Hepatocyte (in vitro differentiated cells): Measurements from ENCODE around the gene SAXO2. TPM values are rescaled to one million over a fixed set of nuclear protein-coding genes. Genes with fewer than 3 reads are reported as not detected.
"Not testable (repeated sequence)": the region's sequence is repeated elsewhere in the genome, so short reads cannot be mapped to it uniquely, and the experiment has no call there.

ENCODE experiments used
- DNase-seq: peaks from one replicate; pipeline ENCODE4 v3.0.0-alpha.2; 2016; ENCODE audit warnings: low spot score
- H2AFZ ChIP-seq: fragments of 200-600 bp; sonication (generic); 2 replicates; pipeline ENCODE4 v1.6.0; 2016; ENCODE audit warnings: antibody characterized with exemption, mild to moderate bottlenecking
- H3K27ac ChIP-seq: fragments of 200-600 bp; sonication (generic); 2 replicates; pipeline ENCODE4 v1.5.1; 2016; ENCODE audit warnings: mild to moderate bottlenecking
- H3K27me3 ChIP-seq: fragments of 200-600 bp; sonication (generic); 2 replicates; pipeline ENCODE4 v1.6.1; 2016
- H3K36me3 ChIP-seq: fragments of 200-600 bp; sonication (generic); replicated peaks from 2 replicates; pipeline ENCODE4 v1.5.1; 2016; ENCODE audit warnings: low read depth; ENCODE audit not compliant: insufficient read depth
- H3K4me1 ChIP-seq: fragments of 200-600 bp; sonication (generic); 2 replicates; pipeline ENCODE4 v1.5.1; 2016; ENCODE audit warnings: mild to moderate bottlenecking, moderate library complexity; ENCODE audit not compliant: insufficient read depth
- H3K4me2 ChIP-seq: fragments of 200-600 bp; sonication (generic); 2 replicates; pipeline ENCODE4 v1.6.0; 2016
- H3K4me3 ChIP-seq: fragments of 200-600 bp; sonication (generic); 2 replicates; pipeline ENCODE4 v1.5.1; 2016; ENCODE audit warnings: mild to moderate bottlenecking
- H3K79me2 ChIP-seq: fragments of 200-600 bp; sonication (generic); 2 replicates; pipeline ENCODE4 v1.6.0; 2017; ENCODE audit warnings: mild to moderate bottlenecking
- H3K9me2 ChIP-seq: fragments of 200-600 bp; sonication (generic); replicated peaks from 2 replicates; pipeline ENCODE4 v1.6.0; 2017; ENCODE audit warnings: mild to moderate bottlenecking; ENCODE audit not compliant: insufficient read depth
- H3K9me3 ChIP-seq: fragments of 200-600 bp; sonication (generic); 2 replicates; pipeline ENCODE4 v1.5.1; 2016; ENCODE audit warnings: low read depth, mild to moderate bottlenecking
- H4K20me1 ChIP-seq: fragments of 200-600 bp; sonication (generic); 2 replicates; pipeline ENCODE4 v1.6.0; 2016; ENCODE audit warnings: mild to moderate bottlenecking; ENCODE audit not compliant: insufficient read depth, poor library complexity, severe bottlenecking
- WGBS: methylation state at CpG from one replicate; pipeline ENCODE4 v1.1.6; 2016; ENCODE audit warnings: low lambda C conversion rate; ENCODE audit errors: missing lambda C conversion rate; 5-methylcytosine and 5-hydroxymethylcytosine counted together
- polyA plus RNA-seq: library from polyadenylated mRNA; unstranded; fragments of >200 nt; fragmentation: Nextera tagmentation; extraction: Ambion mirVana; gene quantifications from 2 replicates; pipeline ENCODE4 v1.2.1, GENCODE V29; 2016
- total RNA-seq: library from RNA; depleted of rRNA; stranded (reverse); fragments of >200 nt; gene quantifications from 2 replicates; pipeline ENCODE4 v1.2.3, GENCODE V29; 2014

Gene SAXO2
- total and polyA plus RNA-seq, 2 experiments from 2014 or later = 2.0 to 2.3 TPM

GRCh38 chr15:82322488-82322887 lies 59.9 kb downstream of the SAXO2 start:
- not testable (repeated sequence) for H2AFZ ChIP-seq, H3K27ac ChIP-seq, H3K36me3 ChIP-seq, H3K9me3 ChIP-seq, H3K27me3 ChIP-seq, H3K4me2 ChIP-seq, H3K4me1 ChIP-seq, H3K4me3 ChIP-seq, H3K9me2 ChIP-seq, DNase-seq, H3K79me2 ChIP-seq, H4K20me1 ChIP-seq
- no CpG with 5 or more reads among the region's 10 CpGs for WGBS

DNA sequence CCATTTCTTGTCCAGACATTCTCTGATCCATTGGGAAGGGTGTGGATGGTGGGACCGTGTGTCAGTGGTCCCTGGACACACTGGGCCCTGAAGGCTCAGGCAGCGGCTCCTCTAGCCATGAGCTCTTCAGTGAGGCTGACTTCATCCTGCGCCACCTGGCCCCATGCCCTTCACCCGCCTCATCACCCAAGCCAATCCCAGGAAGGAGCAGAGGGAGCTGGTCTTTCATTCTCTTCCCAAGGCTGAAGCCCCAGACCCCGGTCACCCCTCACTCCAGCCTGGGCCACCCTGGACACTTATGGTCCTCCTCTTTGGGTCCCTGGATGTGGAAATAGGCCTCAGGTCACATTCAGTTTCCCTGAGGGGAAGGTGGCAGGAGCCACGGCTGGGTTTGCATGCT lies 62.2 kb downstream of the SAXO2 start:
- WGBS = 92% methylated on average over 6 of the region's 6 CpGs
- not testable (repeated sequence) for H3K27ac ChIP-seq, H3K4me3 ChIP-seq, H3K4me2 ChIP-seq, H2AFZ ChIP-seq, H3K79me2 ChIP-seq, H4K20me1 ChIP-seq, DNase-seq, H3K9me3 ChIP-seq, H3K9me2 ChIP-seq, H3K4me1 ChIP-seq, H3K27me3 ChIP-seq, H3K36me3 ChIP-seq

GRCh38 chr15:82325646-82326045 lies 63.0 kb downstream of the SAXO2 start:
- not testable (repeated sequence) for H3K4me3 ChIP-seq, H3K4me1 ChIP-seq, H3K9me3 ChIP-seq, H3K27me3 ChIP-seq, H3K27ac ChIP-seq, H4K20me1 ChIP-seq, H3K79me2 ChIP-seq, H3K9me2 ChIP-seq, DNase-seq, H3K4me2 ChIP-seq, H2AFZ ChIP-seq, H3K36me3 ChIP-seq
- WGBS = 92% methylated on average over 1 of the region's 10 CpGs

GRCh38 chr15:82326896-82327295 lies 64.3 kb downstream of the SAXO2 start:
- H3K27me3 ChIP-seq, H2AFZ ChIP-seq, H3K9me2 ChIP-seq, H3K4me2 ChIP-seq, H3K4me3 ChIP-seq, DNase-seq, H3K9me3 ChIP-seq, H4K20me1 ChIP-seq, H3K36me3 ChIP-seq, H3K4me1 ChIP-seq, H3K27ac ChIP-seq, H3K79me2 ChIP-seq: not testable (repeated sequence)
- WGBS = 90% methylated on average over 23 of the region's 23 CpGs

- H3K4me3 ChIP-seq, H3K27ac ChIP-seq, H2AFZ ChIP-seq, H3K9me3 ChIP-seq, DNase-seq, H3K4me2 ChIP-seq, H3K4me1 ChIP-seq, H3K27me3 ChIP-seq, H3K36me3 ChIP-seq, H3K79me2 ChIP-seq, H3K9me2 ChIP-seq, H4K20me1 ChIP-seq: not testable (repeated sequence)
- WGBS = no CpG with 5 or more reads among the region's 10 CpGs
Measured at GRCh38 chr15:82327372-82327771, 64.8 kb downstream of the SAXO2 start.

DNA sequence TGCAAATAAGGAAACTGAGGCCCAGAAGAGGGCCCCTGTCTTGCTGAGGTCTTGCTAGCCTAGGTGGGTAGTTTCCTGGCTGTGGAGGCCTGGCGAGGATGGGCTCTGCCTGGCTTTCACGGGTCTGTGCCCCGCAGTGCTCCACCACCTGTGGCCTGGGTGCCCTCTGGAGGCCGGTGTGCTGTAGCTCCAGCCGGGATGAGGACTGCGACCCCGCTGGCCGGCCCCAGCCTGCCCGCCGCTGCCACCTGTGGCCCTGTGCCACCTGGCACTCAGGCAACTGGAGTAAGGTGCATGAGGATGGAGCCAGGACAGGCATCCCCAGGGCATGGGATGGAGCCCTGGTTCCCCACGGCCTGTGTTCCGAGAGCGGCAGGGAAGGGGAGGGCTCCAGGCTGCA lies 66.4 kb downstream of the SAXO2 start:
- not testable (repeated sequence) for H2AFZ ChIP-seq, H3K4me1 ChIP-seq, DNase-seq, H4K20me1 ChIP-seq, H3K79me2 ChIP-seq, H3K4me3 ChIP-seq, H3K9me2 ChIP-seq, H3K36me3 ChIP-seq, H3K27me3 ChIP-seq, H3K4me2 ChIP-seq, H3K9me3 ChIP-seq, H3K27ac ChIP-seq
- no CpG with 5 or more reads among the region's 13 CpGs for WGBS

DNA sequence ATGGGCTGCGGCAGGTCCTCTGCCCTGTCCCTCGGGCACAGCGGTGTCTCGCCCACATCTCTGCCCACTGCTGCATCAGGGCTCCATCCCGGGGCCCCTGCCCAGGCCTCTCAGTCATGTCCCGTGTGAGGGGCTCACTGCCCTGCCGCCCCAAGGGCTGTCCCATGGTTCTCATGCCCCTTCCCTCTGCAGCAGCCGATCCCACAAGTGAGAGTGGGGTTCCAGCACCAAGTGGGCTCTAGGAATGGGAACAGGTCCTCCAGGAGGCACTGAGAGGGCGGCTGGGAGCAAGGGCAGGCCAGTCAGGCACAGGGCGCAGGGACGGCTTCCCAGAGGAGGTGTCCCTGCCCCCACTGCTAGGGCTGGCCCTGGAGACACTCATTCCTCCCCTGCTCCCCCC lies 68.3 kb downstream of the SAXO2 start:
- H3K36me3 ChIP-seq, H3K9me2 ChIP-seq, H3K4me3 ChIP-seq, H4K20me1 ChIP-seq, H3K4me1 ChIP-seq, H3K27me3 ChIP-seq, DNase-seq, H2AFZ ChIP-seq, H3K27ac ChIP-seq, H3K4me2 ChIP-seq, H3K9me3 ChIP-seq, H3K79me2 ChIP-seq: not testable (repeated sequence)
- WGBS = 100% methylated on average over 1 of the region's 11 CpGs

- not testable (repeated sequence) for H3K4me2 ChIP-seq, H2AFZ ChIP-seq, H3K36me3 ChIP-seq, H4K20me1 ChIP-seq, H3K79me2 ChIP-seq, H3K27me3 ChIP-seq, H3K9me2 ChIP-seq, H3K4me1 ChIP-seq, H3K27ac ChIP-seq, DNase-seq, H3K9me3 ChIP-seq, H3K4me3 ChIP-seq
- WGBS = 100% methylated on average over 1 of the region's 3 CpGs
Measured at GRCh38 chr15:82331576-82332304, 69.1 kb downstream of the SAXO2 start.

- H3K9me3 ChIP-seq, H3K27ac ChIP-seq, H2AFZ ChIP-seq, H3K4me2 ChIP-seq, H3K79me2 ChIP-seq, H3K4me1 ChIP-seq, H3K36me3 ChIP-seq, H4K20me1 ChIP-seq, H3K27me3 ChIP-seq, H3K4me3 ChIP-seq, H3K9me2 ChIP-seq, DNase-seq: not testable (repeated sequence)
- WGBS = 75% methylated on average over 7 of the region's 13 CpGs
Measured at GRCh38 chr15:82332711-82333602, 70.3 kb downstream of the SAXO2 start.
